Esophagus muscularis mucosa (tissue), 4 donors: ENCODE data around the gene DMXL1.

Source experiments
- EP300 ChIP-seq: sonication (generic); formaldehyde crosslinking; IDR thresholded peaks from one replicate; pipeline ENCODE4 v1.6.1; 2017; ENCODE audit warnings: antibody characterized with exemption
- POLR2A ChIP-seq: fragments of 450-650 bp; IDR thresholded peaks from one replicate; pipeline ENCODE4 v1.6.1; 2017; ENCODE audit warnings: antibody characterized with exemption, moderate library complexity, mild to moderate bottlenecking, low read depth
- POLR2AphosphoS5 ChIP-seq, 2 donors: sonication (generic); formaldehyde crosslinking; IDR thresholded peaks; one replicate each; pipeline ENCODE4 v1.6.1; 2017; ENCODE audit warnings: antibody characterized with exemption in 2 of 2
- TF ChIP-seq, protein P1 (sequence below), 3 experiments: fragments of 200-600 bp in 2 of 3; fragments of 450-650 bp in 1 of 3; sonication (generic) in 2 of 3; IDR thresholded peaks; one replicate each; pipeline ENCODE4 v1.5.1; 2017 to 2019; ENCODE audit warnings: antibody characterized with exemption in 3 of 3, mild to moderate bottlenecking in 2 of 3, moderate library complexity in 1 of 3

DNA sequence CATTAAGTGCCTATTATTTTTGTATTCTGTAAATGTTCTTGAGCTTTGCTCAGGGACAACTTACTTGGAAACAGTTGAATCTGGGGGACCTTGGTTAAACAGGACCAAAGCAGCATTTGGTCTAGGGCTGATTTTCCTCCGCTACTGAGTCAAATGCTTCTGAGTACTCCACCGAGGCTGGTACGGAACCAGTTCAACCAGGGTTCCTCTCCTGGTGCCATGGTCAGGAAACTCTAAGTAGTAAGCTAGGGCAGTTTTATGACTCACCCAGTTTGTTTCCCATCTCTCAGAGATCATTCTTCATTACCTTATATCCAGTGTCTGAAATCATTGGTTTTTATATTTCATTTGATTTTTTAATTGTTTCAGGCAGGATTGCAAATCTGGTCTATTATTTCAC lies 173.0 kb downstream of the DMXL1 start:
- TF ChIP-seq EP300 (no peak), POLR2AphosphoS5 (IDR thresholded peaks at IDR 0.05) (no peak), POLR2A (no peak)
- TF ChIP-seq, protein P1, sequence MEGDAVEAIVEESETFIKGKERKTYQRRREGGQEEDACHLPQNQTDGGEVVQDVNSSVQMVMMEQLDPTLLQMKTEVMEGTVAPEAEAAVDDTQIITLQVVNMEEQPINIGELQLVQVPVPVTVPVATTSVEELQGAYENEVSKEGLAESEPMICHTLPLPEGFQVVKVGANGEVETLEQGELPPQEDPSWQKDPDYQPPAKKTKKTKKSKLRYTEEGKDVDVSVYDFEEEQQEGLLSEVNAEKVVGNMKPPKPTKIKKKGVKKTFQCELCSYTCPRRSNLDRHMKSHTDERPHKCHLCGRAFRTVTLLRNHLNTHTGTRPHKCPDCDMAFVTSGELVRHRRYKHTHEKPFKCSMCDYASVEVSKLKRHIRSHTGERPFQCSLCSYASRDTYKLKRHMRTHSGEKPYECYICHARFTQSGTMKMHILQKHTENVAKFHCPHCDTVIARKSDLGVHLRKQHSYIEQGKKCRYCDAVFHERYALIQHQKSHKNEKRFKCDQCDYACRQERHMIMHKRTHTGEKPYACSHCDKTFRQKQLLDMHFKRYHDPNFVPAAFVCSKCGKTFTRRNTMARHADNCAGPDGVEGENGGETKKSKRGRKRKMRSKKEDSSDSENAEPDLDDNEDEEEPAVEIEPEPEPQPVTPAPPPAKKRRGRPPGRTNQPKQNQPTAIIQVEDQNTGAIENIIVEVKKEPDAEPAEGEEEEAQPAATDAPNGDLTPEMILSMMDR (IDR thresholded peaks at IDR 0.05) = no peak
